Measurements from ENCODE around the gene SERINC5. TPM values are rescaled to one million over a fixed set of nuclear protein-coding genes. Genes with fewer than 3 reads are reported as not detected.

SERINC5 gene
- polyA plus RNA-seq, 3 donors = 5.0 to 35.9 (median 7.3) TPM

- H3K79me2 ChIP-seq (ENCODE audit: insufficient read depth, low read length) = no peaks in the 10 kb centered on the region
- DNase-seq = no peak
- Mint-ChIP-seq H3K27ac (peak overlapping the region in 1 of 7 donors; percentile 55), H3K9me3 (no peaks in the 10 kb centered on the region), H3K36me3 (peaks cover 0 to 1% of the 10 kb centered on the region in 2 donors), H3K4me3 (no peak overlapping the region), H3K4me1 (peaks cover 6% of the 10 kb centered on the region), H3K27me3 (ENCODE audit: low read depth in 3 of 3) (peaks cover 1 to 4% (median 4%) of the 10 kb centered on the region in 3 donors)
- H3K27me3 ChIP-seq (ENCODE audit: control insufficient read depth in 2 of 2, insufficient read depth in 2 of 2, low read length in 2 of 2) = no peaks in the 10 kb centered on the region
- H4K20me1 ChIP-seq (ENCODE audit: insufficient read depth, low read length) = no peaks in the 10 kb centered on the region
- H3K9ac ChIP-seq (ENCODE audit: insufficient read depth, low read length, poor library complexity, severe bottlenecking) = no peak overlapping the region
- no peak for TF ChIP-seq CTCF (IDR thresholded peaks at IDR 0.05)
- H3K4me3 ChIP-seq (replicated peaks in 1 of 3; ENCODE audit: low read depth in 2 of 3, low read length in 3 of 3) = no peak overlapping the region
- 97% methylated on average over 5 of the region's 7 CpGs for WGBS (ENCODE audit: insufficient coverage)
- H3K9me3 ChIP-seq (replicated peaks in 1 of 2; ENCODE audit: control insufficient read depth in 1 of 2, insufficient read depth in 1 of 2, low read length in 2 of 2) = no peaks in the 10 kb centered on the region
- no peaks in the 10 kb centered on the region for H3K4me1 ChIP-seq (ENCODE audit: control insufficient read depth in 1 of 2, insufficient read depth in 2 of 2, low read length in 2 of 2)
- H3K4me2 ChIP-seq (replicated peaks; ENCODE audit: extremely low read depth, low read length, poor library complexity, severe bottlenecking) = no peak overlapping the region
- intact Hi-C loops (cut with micrococcal nuclease) = no loop called here
- H2AFZ ChIP-seq (ENCODE audit: insufficient read depth, low read depth, low read length, poor library complexity, severe bottlenecking) = no peak overlapping the region
- no peaks in the 10 kb centered on the region for H3K36me3 ChIP-seq (replicated peaks in 1 of 2; ENCODE audit: control insufficient read depth in 1 of 2, insufficient read depth in 2 of 2, low read length in 2 of 2)
- no peak overlapping the region for H3K27ac ChIP-seq (ENCODE audit: low read depth in 1 of 2, low read length in 2 of 2)
Observed at GRCh38 chr5:80105698-80106439, 150.0 kb downstream of the SERINC5 start.

- TF ChIP-seq CTCF (IDR thresholded peaks at IDR 0.05) = no peak
- H3K27me3 ChIP-seq (ENCODE audit: control insufficient read depth in 2 of 2, insufficient read depth in 2 of 2, low read length in 2 of 2) = no peaks in the 10 kb centered on the region
- DNase-seq = no peak
- no peaks in the 10 kb centered on the region for H3K4me1 ChIP-seq (ENCODE audit: control insufficient read depth in 1 of 2, insufficient read depth in 2 of 2, low read length in 2 of 2)
- Mint-ChIP-seq H3K27me3 (ENCODE audit: low read depth in 3 of 3) (peaks cover 0 to 2% (median 1%) of the 10 kb centered on the region in 3 donors), H3K27ac (no peak overlapping the region), H3K36me3 (peaks cover 0 to 1% of the 10 kb centered on the region in 2 donors), H3K4me3 (no peak overlapping the region), H3K4me1 (peaks cover 4% of the 10 kb centered on the region), H3K9me3 (no peaks in the 10 kb centered on the region)
- H3K27ac ChIP-seq (ENCODE audit: low read depth in 1 of 2, low read length in 2 of 2) = no peak overlapping the region
- no peaks in the 10 kb centered on the region for H3K36me3 ChIP-seq (replicated peaks in 1 of 2; ENCODE audit: control insufficient read depth in 1 of 2, insufficient read depth in 2 of 2, low read length in 2 of 2)
- no peaks in the 10 kb centered on the region for H3K79me2 ChIP-seq (ENCODE audit: insufficient read depth, low read length)
- intact Hi-C loops (cut with micrococcal nuclease) = no loop called here
- no peak overlapping the region for H3K4me2 ChIP-seq (replicated peaks; ENCODE audit: extremely low read depth, low read length, poor library complexity, severe bottlenecking)
- WGBS (ENCODE audit: insufficient coverage) = 100% methylated on average over 3 of the region's 6 CpGs
- no peak overlapping the region for H3K9ac ChIP-seq (ENCODE audit: insufficient read depth, low read length, poor library complexity, severe bottlenecking)
- H4K20me1 ChIP-seq (ENCODE audit: insufficient read depth, low read length) = no peaks in the 10 kb centered on the region
- no peaks in the 10 kb centered on the region for H3K9me3 ChIP-seq (replicated peaks in 1 of 2; ENCODE audit: control insufficient read depth in 1 of 2, insufficient read depth in 1 of 2, low read length in 2 of 2)
- no peak overlapping the region for H3K4me3 ChIP-seq (replicated peaks in 1 of 3; ENCODE audit: low read depth in 2 of 3, low read length in 3 of 3)
- no peak overlapping the region for H2AFZ ChIP-seq (ENCODE audit: insufficient read depth, low read depth, low read length, poor library complexity, severe bottlenecking)
Observed at GRCh38 chr5:80103371-80103770, 152.5 kb downstream of the SERINC5 start.
